ENCODE data around the gene SLC25A43.
"Not testable (repeated sequence)": the region's sequence is repeated elsewhere in the genome, so short reads cannot be mapped to it uniquely, and the experiment has no call there.

The SLC25A43 gene

GRCh38 chrX:119467842-119468550 is 68.9 kb downstream of the SLC25A43 start, which contains the start of gene SLC25A5:
TSS of gene SLC25A5 (plus strand) at chrX:119468444. CDS start at chrX:119468516, 72 bp downstream.
- FAIRE-seq: peak; percentile 45
- peak; percentile 77 for DNase-seq (ENCODE audit: insufficient read length, low spot score)
- TF ChIP-seq POLR2A (IDR thresholded peaks at IDR 0.05; ENCODE audit: low read depth, low read length): peak; percentile 92

- DNase-seq (ENCODE audit: insufficient read length, low spot score): peak; percentile 51
- TF ChIP-seq POLR2A (IDR thresholded peaks at IDR 0.05; ENCODE audit: low read depth, low read length): peak; percentile 34
- FAIRE-seq: no peak
Observed at GRCh38 chrX:119468551-119469312, 69.6 kb downstream of the SLC25A43 start.

DNA sequence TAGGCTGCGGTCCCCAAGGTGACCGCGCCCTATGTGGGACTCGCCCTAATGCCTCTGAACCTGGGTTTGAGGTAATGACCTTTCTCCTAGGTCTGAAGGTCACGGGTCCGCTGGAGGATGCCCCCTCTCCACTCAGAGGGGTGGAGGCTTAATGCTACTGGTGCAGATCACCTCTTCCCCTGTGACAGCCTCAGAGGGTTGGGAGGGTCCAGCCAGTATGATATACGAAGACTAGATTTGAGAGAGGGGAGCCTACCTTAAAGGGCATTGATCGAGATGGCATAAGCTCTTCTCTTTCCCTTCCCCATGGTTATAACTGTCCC is 70.1 kb downstream of the SLC25A43 start:
- TF ChIP-seq POLR2A (IDR thresholded peaks at IDR 0.05; ENCODE audit: low read depth, low read length): no peak
- no peak for FAIRE-seq

DNA sequence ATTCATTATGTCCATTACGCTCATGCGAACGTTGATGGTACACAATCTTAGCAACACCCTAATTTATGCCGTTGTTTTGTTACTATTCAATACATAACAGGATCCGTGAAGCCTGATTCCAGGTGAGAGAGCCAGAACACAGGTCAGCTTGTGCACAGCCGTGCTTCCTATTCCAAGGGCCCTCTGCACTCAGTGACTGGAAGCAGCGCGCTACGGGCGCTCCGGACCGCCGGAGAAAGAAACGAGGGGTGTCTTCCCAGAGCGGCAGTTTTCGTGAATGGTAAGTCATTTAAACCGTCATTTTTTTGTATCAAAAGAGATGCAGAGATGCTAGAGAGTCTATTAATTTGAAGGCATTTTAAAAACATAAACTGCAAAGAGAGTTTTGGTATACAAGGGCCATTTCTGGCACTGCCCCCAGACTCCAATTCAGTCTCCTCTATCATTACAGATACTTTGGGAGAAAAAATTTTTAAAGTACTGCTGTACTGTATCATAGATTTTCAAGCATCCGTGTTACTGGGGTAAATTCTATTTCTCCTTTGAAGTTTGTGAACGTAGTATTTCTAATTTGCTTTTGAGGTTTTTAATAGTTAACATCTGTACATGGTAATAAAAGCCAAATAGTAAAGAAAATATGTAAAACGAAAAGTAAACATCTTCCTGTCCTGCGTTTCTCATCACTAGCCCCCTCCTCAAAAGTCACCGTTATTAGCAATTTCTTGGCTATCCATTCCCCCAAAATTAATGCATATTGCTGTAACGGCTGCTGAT is 75.7 kb downstream of the SLC25A43 start:
- no peak for TF ChIP-seq POLR2A (IDR thresholded peaks at IDR 0.05; ENCODE audit: low read depth, low read length)
- FAIRE-seq: no peak
- no peak for DNase-seq (ENCODE audit: insufficient read length, low spot score)

More for the DNA sequence above, 70.1 kb downstream of the SLC25A43 start:
- DNase-seq (ENCODE audit: insufficient read length, low spot score): no peak

DNA sequence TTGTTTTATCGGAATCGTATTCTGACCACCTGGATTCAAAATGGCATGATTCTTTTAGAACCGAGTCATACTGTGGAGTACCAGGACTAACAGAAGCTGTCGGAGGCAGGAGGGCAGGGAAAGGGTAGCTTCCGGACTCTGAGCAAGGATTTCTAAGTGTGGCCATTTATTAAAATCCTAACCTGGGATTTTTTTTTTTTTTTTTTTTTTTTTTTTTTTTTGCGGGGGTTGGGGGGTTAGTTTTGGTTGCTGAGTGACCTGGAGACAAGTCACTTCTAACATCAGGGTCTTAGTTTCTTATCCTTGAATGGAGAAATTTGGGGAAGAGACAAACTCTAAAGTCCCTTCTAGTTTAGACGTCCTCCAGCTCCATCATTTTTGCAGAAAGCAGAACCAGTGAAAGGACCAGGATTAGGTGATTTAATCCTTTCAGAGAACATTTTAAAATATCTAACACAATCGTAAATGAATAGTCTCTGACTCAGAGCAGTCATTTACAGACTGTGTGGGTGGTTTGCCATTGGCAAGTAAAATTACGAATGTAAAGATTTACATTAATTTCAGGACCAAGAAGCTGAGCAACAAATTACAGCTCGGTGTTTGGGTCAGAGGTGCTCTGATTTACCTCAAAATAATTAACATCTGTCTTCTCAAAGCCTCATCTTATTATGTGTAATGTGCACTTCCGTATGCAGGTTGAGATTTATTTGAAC is 76.4 kb downstream of the SLC25A43 start:
- TF ChIP-seq POLR2A (IDR thresholded peaks at IDR 0.05; ENCODE audit: low read depth, low read length): no peak
- DNase-seq (ENCODE audit: insufficient read length, low spot score) (no peak), FAIRE-seq (no peak)

DNA sequence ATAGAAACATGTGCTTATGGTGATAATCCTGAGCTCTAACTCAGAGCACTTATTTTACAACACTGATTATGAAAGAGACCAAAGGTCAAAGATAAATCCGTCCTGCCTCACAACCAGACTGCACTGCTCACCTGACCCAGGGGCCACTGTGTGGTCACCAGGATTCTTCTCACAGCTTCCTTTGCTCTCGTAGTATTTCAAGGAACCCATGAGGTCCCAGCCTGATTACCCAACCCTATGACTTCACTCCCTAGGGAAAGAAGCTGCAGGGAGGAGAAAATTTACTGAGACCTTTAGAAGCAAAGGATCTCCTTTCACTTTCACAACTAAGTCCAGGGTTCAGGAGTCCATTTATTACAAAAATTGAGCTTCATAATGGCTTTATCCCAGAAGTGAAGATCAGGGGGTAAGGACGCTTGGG is 78.7 kb downstream of the SLC25A43 start:
- no peak for TF ChIP-seq POLR2A (IDR thresholded peaks at IDR 0.05; ENCODE audit: low read depth, low read length)
- DNase-seq (ENCODE audit: insufficient read length, low spot score) (peak; percentile 44), FAIRE-seq (peak; percentile 55)

DNA sequence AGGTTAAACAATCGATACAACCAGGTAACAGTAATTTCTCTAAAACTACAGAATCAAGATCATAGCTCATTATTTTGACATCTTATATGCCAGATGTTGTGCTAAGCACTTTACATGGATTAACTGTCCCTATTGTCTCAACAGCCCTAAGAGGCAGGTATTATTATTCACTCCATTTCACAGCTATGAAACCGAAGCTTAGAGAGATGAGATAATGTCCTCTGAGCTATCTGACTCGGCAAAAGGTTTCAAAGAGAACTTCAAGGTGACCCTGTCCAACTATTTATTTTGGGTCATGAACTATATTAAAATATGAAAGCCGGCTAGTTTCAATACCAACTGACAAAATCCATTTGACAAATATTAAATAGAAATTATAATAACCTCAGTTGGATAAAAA is 79.4 kb downstream of the SLC25A43 start:
- TF ChIP-seq POLR2A (IDR thresholded peaks at IDR 0.05; ENCODE audit: low read depth, low read length): no peak
- FAIRE-seq (no peak), DNase-seq (ENCODE audit: insufficient read length, low spot score) (no peak)

DNA sequence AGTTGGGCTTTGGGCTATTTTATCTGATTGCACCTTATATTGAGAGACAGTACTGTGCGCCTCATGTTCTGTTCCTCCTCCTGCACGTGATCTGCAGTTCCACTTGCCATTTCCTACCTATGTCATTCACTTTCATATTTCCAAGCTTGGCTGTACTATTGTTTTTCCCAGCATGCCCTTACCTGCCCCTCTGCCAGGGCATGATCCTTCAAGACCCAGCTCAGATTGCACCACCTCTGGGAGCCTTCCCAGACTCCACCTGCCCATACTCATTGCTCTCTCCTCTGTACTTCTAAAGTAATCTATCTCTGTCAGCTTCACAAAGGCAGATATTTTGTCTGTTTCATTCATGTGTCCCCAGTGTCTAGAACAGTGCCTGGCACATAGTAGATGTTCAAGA is 80.7 kb downstream of the SLC25A43 start:
- FAIRE-seq (no peak), DNase-seq (ENCODE audit: insufficient read length, low spot score) (no peak)
- TF ChIP-seq POLR2A (IDR thresholded peaks at IDR 0.05; ENCODE audit: low read depth, low read length): no peak

DNA sequence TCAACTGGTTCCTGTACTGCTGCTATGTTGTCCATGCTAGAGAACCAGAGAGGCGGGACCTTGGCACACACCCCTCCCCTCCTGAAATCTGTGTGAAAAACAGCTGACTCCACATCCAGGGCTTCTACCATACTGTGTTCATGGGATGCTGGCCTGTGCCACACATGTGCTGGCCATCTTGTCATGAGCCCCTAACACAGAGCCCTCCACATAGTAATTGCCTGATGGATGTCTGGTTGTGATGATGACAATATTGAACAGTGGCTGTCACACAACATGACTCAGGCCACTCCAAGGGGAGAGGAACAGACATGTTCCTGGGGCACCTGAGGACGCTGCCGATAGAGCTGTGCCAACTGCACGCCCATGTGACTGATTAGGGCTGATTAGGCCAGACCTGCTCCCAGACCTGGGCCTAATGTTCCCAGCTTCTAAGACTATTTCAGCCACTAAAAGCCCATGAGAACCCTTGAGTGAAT is 82.2 kb downstream of the SLC25A43 start:
- DNase-seq (ENCODE audit: insufficient read length, low spot score) (no peak), FAIRE-seq (no peak)
- no peak for TF ChIP-seq POLR2A (IDR thresholded peaks at IDR 0.05; ENCODE audit: low read depth, low read length)

GRCh38 chrX:119482041-119482440 is 82.9 kb downstream of the SLC25A43 start:
- FAIRE-seq (no peak), DNase-seq (ENCODE audit: insufficient read length, low spot score) (no peak)
- no peak for TF ChIP-seq POLR2A (IDR thresholded peaks at IDR 0.05; ENCODE audit: low read depth, low read length)

GRCh38 chrX:119482481-119483480 is 83.6 kb downstream of the SLC25A43 start:
- TF ChIP-seq POLR2A (IDR thresholded peaks at IDR 0.05; ENCODE audit: low read depth, low read length): no peak
- DNase-seq (ENCODE audit: insufficient read length, low spot score) (peak; percentile 38), FAIRE-seq (no peak)

DNA sequence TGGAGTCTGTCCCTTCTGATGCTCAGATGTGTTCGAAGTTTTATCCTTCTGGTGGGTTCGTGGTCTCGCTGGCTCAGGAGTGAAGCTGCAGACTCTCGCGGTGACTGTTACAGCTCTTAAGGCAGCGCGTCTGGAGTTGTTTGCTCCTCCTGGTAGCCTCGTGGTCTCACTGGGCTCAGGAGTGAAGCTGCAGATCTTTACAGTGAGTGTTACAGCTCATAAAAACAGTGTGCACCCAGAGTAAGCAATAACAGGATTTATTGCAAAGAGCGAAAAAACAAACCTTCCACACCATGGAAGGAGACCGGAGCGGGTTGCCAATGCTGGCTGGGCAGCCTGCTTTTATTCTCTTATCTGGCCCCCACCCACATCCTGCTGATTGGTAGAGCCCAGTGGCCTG is 87.6 kb downstream of the SLC25A43 start:
- DNase-seq (ENCODE audit: insufficient read length, low spot score) (no peak), FAIRE-seq (no peak)
- TF ChIP-seq POLR2A (IDR thresholded peaks at IDR 0.05; ENCODE audit: low read depth, low read length): no peak

DNA sequence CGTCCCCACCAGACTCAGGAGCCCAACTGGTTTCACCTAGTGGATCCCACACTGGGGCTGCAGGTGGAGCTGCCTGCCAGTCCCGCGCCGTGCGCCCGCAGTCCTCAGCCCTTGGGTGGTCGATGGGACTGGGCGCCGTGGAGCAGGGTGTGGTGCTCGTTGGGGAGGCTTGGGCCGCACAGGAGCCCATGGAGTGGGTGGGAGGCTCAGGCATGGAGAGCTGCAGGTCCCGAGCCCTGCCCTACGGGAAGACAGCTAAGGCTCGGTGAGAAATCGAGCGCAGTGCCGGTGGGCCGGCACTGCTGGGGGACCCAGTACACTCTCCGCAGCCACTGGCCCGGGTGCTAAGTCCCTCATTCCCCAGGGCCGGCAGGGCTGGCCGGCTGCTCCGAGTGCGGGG is 88.6 kb downstream of the SLC25A43 start:
- not testable (repeated sequence) for DNase-seq (ENCODE audit: insufficient read length, low spot score)

More for the DNA sequence above, 88.6 kb downstream of the SLC25A43 start:
- not testable (repeated sequence) for FAIRE-seq
